PC-9 (cell line): ENCODE measurements around the gene IL32.
"Not testable (repeated sequence)": the region's sequence is repeated elsewhere in the genome, so short reads cannot be mapped to it uniquely, and the experiment has no call there.

ENCODE experiments used
- CTCF ChIP-seq: fragments of 200-600 bp; sonication (generic); conservative IDR thresholded peaks from 2 replicates; pipeline ENCODE4 v1.6.1; 2017; ENCODE audit warnings: mixed run types, antibody characterized with exemption, mild to moderate bottlenecking, moderate library complexity
- EZH2 ChIP-seq: fragments of 200-600 bp; sonication (generic); IDR thresholded peaks from 2 replicates; pipeline ENCODE4 v1.8.0; 2017; ENCODE audit warnings: antibody characterized with exemption, low read depth

GRCh38 chr16:3052571-3053329 is 12.7 kb upstream of the IL32 start:
- TF ChIP-seq CTCF, EZH2: not testable (repeated sequence)
